Ammon's horn (tissue), 1 donor: ENCODE results near the gene ZNF74.
"Not testable (repeated sequence)": the region's sequence is repeated elsewhere in the genome, so short reads cannot be mapped to it uniquely, and the experiment has no call there.

ENCODE experiments used
- DNase-seq: peaks from one replicate; pipeline ENCODE4 v3.0.0-alpha.2; 2016; ENCODE audit warnings: low spot score

ZNF74 gene

GRCh38 chr22:20376281-20376680 lies 17.7 kb upstream of the ZNF74 start:
- not testable (repeated sequence) for DNase-seq

DNA sequence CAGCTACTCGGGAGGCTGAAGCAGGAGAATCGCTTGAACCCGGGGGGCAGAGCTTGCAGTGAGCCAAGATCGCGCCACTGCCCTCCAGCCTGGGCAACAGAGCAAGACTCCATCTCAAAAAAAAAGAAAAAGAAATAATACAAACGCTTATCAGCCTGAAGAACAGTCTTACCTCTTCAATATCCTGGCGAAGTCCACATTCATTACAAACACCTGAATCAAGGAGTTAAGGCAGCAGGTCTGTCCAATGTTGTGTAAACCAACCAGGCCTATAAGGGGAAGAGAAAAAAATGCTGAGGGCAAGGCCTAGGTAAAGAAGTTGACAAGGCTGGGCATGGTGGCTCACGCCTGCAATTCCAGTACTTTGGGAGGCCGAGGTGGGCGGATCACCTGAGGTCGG lies 17.0 kb upstream of the ZNF74 start:
- not testable (repeated sequence) for DNase-seq

GRCh38 chr22:20378110-20378509 lies 15.8 kb upstream of the ZNF74 start:
- DNase-seq, result no peak

- DNase-seq, result not testable (repeated sequence)
These were observed 15.3 kb upstream of the ZNF74 start for GRCh38 chr22:20378684-20379083.

DNA sequence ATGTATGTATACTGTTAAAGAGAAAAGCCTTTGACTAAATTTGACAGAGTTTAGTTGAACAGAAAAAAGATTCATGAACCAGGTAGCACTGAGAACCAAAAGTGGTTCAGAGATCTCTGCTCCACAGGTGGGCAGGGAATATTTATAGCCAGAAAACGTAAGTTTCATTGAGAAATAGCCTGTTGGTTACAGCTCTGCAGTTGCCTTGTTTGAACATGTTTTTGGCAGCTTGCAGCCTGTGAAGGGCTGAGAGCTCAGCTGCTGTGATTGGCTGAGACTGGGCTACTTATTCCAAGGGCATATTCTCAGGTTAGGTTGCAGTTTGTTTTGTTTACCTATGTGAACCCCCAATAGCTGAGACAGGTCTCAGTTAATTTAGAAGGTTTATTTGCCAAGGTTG lies 13.5 kb upstream of the ZNF74 start:
- no peak for DNase-seq

GRCh38 chr22:20383538-20383937 lies 10.4 kb upstream of the ZNF74 start:
- DNase-seq, result no peak

DNA sequence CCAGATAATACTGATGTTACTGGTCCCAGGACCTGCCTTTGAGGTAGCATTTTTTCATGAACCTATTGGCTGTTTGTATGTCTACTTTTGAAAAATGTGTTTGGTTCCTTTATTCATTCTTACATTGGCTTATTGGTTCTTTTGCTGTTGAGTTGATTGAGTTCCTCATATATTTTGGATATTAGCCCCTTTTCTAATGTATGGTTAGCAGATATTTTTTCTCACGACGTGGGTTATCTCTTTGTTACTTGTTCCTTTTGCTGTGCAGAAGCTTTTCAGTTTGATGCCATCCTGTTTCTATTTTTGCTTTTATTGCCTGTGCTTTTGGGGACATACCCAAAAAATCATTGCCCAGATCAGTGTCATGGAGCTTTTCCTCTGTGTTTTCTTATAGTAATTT lies 9.8 kb upstream of the ZNF74 start:
- DNase-seq, result no peak

GRCh38 chr22:20384865-20385264 lies 9.1 kb upstream of the ZNF74 start:
- no peak for DNase-seq

DNA sequence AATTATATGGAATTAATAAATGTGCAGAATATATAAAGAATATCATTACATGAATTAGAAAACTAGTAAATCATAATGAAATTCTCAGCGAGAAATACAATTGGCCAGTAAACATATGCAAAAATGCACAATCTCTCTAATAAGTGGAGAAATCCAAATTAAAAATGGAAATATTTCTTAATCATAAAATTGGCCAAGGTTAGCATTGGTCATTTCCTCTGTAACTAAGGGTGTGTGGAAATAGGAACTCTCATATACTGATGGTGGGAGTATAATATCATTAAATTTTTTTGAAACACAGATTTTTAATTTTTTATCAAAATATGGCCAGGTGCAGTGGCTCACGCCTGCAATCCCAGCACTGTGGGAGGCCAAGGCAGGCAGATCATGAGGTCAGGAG lies 7.6 kb upstream of the ZNF74 start:
- no peak for DNase-seq

- no peak for DNase-seq
These were observed 7.0 kb upstream of the ZNF74 start for GRCh38 chr22:20386972-20387371.

DNA sequence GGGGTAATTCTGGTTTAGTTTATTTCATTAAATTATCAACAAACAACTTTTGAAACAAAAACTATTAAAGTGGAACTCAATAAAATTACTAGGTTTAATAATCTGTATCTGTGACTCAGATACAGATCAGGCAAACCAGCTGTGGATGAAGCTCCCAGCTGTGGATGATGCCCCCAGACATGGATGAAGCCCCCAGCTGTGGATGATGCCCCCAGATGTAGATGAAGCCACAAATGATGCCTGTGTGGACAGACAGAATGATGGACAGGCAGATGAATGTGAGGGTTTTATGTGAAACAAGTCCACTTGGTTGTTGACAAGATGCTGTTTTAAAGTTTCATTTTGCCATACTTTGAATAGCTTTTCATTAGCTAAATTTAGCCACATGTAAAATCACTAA lies 5.8 kb upstream of the ZNF74 start:
- no peak for DNase-seq

DNA sequence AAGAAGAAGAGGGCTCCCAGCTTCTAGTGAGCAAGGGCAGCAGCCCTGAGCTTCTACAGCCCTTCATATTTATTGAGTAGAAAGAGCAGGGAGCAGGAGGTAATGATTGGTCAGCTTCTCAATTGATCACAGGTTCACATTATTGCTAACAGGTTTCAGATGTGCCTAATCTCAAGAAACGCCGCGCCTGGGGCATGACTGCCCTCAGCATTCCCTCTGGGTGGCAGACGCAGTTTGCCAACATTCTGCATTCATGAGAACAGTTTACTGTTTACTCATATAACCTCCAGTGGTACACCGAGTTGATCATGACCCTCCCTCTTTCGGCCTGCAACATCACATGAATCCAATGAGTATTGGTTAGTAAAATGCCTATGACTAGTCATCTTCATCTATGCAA lies 4.7 kb upstream of the ZNF74 start:
- DNase-seq, result no peak

GRCh38 chr22:20390394-20390907 lies 3.5 kb upstream of the ZNF74 start:
- no peak for DNase-seq

- DNase-seq, result no peak
These were observed 2.7 kb upstream of the ZNF74 start for GRCh38 chr22:20391222-20391621.

DNA sequence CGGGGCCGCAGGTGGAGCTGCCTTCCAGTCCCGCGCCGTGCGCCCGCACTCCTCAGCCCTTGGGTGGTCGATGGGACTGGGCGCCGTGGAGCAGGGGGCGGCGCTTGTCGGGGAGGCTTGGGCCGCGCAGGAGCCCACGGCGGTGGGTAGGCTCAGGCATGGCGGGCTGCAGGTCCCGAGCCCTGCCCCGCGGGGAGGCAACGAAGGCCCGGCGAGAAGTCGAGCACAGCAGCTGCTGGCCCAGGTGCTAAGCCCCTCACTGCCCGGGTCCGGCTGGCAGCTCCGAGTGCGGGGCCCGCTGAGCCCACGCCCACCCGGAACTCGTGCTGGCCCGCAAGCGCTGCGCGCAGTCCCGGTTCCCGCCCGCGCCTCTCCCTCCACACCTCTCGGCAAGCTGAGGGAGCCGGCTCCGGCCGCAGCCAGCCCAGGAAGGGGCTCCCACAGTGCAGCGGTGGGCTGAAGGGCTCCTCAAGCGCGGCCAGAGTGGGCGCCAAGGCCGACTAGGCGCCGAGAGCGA lies 1.5 kb upstream of the ZNF74 start:
- DNase-seq, result not testable (repeated sequence)

GRCh38 chr22:20392983-20393704 lies 807 bp upstream of the ZNF74 start:
- no peak for DNase-seq

DNA sequence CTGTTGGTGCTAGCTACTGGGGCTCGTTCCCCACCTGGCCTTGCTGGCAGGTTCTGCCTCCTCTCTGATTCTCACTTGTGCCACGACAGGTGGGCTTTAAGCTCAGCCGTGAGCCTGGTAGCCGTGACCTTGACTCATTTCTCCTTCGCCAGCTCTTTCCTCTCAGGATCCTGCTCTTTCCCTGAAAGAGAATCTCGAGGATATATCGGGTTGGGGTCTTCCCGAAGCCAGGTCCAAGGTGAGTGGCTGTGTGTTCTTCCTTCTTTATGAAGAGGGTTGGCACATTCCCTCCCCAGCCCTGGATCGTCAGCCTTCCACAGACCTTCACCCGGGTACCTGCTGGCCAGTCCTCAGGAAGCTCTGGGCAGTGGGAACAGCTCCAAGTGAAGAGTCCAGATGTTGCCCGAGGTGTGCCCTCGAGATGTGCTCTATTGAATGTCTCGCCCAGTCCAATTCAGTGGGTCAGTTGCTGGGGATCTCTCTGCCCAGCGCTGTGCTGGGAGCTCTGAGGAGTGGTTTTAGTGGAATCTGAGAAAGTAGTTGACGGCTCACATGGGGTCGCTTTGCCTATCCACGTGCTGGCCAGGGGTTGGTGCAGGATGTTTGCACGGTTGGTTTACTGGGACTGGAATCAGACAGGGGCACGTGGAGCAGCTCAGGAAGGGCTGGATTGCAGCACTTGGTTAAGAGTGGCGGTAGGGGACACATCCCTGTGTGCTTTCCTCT lies 1.4 kb downstream of the ZNF74 start:
- no peak for DNase-seq

DNA sequence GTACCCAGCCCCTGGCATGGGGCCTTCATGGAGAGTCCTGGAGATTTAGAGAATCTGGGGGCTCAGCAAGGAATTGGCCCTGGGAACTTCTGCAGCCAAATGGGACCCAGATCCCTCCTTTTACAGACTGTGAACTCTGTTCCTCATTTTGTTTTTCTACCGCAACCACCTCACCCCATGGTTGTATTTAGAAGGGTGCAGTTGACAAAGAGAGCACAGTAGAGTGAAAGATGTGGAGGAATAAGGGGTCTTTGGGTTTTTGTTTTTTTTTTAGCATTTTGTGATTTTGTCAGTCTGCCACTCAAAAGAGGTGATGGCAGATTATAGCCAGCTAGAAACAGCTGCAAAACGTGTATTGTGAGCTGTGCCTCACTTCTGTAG lies 1.9 kb downstream of the ZNF74 start:
- no peak for DNase-seq

DNA sequence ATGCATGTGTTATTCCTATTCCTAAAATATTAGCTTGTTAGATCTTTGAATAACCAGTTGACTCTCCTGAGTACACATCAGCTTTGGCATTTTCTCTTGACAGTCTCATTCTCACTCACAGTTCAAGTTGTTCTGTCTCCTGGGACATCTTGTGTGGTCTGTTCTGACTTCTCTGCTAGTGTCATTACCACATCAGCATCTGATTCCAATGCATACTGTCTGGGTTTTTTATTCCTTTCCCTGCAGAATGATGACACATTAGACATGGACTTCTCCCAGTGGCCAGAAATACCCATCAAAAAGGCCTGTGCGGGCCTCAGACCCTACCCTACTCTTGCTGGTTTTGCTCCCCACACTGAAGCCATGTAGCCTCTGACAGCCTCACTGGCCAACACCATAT lies 2.7 kb downstream of the ZNF74 start:
- no peak for DNase-seq

- DNase-seq, result no peak
These were observed 3.5 kb downstream of the ZNF74 start for GRCh38 chr22:20397498-20397897.

GRCh38 chr22:20398420-20398819 lies 4.5 kb downstream of the ZNF74 start:
- no peak for DNase-seq

DNA sequence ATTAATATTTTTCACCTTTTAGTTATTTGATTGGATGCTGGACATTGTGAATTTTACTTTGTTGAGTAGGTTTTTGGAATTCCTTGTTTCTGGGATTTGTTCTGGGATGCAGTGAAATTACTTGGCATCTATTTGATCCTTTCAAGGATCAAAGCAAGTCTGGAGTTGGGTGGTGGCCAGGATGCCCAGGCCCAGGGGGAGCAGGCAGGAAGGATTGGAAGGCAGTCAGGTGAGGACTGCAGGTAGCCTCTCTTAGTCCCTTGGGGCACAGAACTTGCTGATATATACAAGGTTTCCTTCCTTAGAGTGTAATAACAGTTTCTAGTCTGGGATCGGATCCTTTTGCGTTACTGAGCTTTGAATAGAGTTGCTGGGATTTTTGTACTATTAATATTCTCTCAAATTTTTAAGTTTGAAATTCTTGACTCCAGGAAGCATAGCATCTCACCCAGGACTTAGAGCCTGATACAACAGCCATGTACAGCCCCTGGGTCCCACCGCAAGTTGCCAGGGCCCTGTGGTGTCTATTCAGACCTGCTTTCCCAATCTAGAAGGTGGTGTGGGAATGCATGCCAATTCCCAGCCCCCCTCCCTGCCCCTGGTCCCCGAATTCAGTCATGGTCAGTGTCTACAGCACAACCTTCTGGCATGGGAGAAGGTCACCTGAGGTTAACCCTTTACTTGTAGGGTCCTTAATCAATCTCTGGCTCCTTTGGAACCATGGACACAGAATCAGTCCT lies 6.1 kb downstream of the ZNF74 start:
- no peak for DNase-seq
